ENCODE measurements around the gene LCLAT1.
"Not testable (repeated sequence)": the region's sequence is repeated elsewhere in the genome, so short reads cannot be mapped to it uniquely, and the experiment has no call there.

The LCLAT1 gene

DNA sequence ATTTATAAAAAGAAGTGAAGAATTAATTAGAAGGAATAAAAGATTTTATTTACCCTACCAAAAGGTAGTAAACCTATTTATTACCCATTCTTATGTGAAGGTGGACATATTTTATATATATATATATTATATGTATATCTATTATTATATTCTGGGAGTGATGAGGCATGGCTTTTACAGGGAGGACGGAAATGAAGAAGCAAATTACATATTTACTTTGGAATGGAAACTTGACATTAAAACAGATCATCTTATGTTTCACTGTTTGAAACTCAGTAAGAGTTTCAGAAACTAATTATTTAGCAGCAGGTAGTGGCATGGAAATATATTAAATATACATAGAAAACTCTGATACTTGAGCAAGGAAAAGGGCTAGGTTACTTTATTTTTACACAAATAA, 143.4 kb downstream of the LCLAT1 start:
- DNase-seq (ENCODE audit: low read depth) = no peak

- no peak for DNase-seq (ENCODE audit: low read depth)
Measured at GRCh38 chr2:30591186-30591585, 144.1 kb downstream of the LCLAT1 start.

DNA sequence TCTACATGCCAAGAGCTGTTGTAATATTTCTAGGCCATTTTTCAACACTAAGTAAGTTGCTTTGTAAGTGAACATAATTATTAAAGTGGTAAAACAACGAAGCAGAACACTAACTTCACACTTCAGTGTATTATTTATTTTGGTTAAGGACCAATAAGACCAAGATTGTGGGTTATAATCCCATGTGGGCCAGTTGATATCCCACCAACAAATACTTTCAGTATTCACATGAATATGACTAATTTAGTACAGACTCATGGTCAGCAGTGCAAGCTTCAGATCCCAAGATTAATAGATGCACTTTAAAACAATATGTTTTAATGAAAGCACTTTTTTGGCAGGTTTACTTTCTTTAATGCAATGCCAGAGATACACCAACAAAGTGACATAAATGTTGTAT, 154.3 kb downstream of the LCLAT1 start:
- DNase-seq (ENCODE audit: low read depth) = no peak

DNA sequence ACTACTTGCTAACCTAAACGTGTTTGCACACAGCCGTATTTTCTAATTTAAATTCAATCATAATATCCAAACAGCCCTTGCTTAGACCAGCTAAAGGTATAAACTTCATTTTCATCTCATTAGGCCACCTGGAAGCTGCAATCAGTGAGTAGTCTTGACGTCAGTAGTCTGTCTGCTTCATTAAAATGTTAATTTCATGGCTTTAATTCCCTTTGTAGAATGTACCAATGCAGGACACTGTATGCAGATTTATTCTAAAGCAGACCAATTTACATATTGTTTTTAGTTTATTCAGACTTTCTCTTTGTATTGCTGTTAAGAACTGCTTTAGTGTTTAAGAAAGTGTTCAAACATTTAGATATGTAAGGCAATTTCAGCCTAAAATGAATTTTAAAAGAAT, 158.2 kb downstream of the LCLAT1 start:
- DNase-seq (ENCODE audit: low read depth) = no peak

- DNase-seq (ENCODE audit: low read depth) = no peak
Measured at GRCh38 chr2:30608643-30609042, 161.6 kb downstream of the LCLAT1 start.

GRCh38 chr2:30611583-30611982, 164.5 kb downstream of the LCLAT1 start:
- DNase-seq (ENCODE audit: low read depth) = no peak

- no peak for DNase-seq (ENCODE audit: low read depth)
Measured at GRCh38 chr2:30612371-30612770, 165.3 kb downstream of the LCLAT1 start.

DNA sequence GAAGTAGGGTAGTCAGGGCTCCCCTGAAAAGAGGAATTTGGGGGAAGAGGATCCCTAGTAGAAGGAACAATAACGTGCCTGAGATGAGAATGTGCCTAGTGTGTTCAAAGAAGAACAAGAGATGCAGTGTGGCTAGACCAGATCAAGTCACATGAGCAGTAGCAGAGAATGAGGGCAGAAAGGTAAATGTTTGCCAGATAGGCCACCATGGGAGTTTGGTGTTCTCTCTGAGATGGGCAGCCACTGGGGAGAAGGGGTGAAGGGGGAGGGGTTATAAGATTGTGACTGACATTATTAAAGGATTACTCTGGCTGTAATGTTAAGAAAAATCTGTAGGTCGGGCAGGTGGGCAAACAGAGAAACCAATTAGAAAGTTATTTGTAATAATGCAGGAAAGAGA, 166.0 kb downstream of the LCLAT1 start:
- no peak for DNase-seq (ENCODE audit: low read depth)

GRCh38 chr2:30614227-30614626, 167.2 kb downstream of the LCLAT1 start:
- not testable (repeated sequence) for DNase-seq (ENCODE audit: low read depth)

DNA sequence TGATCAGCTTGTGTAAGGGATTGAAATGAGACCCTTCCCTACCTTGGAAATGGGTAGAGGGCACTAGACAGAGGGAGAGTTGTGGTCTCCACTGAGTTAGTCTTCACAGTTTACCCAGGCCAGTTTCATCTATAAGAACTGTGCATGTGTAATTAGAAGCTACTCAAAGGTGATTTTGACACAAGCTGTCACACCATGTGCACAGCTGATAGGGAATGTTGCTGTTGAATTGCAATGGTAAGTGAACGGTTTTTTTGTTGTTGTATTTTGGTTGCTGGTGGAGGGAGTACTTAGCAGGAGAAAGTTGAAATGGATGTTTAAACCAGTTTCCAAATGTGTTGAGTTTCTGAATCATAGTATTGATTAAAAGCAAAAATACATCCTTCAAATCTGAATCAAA, 168.9 kb downstream of the LCLAT1 start:
- no peak for DNase-seq (ENCODE audit: low read depth)

DNA sequence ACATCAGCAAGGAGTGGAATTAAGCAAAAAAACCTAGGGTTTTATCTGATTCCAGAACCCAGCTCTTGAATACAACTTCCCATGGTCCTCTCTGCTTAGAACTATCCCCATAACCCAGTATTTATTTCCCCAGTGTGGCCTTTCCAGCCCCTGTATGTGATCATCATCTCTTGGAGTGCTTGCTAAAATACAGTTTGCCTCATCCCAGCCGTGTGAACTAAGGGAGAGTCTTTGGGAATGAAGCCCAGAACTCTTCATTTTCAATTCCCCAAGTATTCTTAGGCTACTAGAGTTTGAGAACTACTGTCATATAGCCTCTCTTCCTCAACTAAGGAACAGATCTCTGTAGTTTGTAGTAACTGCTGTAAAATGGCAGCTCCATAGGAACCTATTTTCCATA, 173.1 kb downstream of the LCLAT1 start:
- DNase-seq (ENCODE audit: low read depth) = no peak

DNA sequence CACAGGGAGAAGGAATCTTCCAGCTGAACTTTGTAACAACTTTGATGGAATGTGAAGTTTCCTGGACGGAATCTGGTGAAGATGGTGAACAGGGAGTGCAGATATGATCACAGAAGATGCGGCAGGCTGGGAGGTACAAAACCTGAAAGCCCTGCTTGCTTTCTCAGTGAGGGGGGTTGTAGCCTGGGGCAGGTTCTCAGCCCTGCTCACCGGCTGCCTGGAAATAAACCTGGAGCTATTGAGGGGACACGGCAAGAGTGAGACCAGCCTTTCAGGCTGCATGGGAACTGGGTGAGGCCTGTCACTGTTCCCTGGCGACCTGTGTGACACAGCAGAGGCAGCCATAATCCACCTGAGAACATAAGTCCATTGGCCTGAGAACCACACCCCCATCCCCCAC, 174.8 kb downstream of the LCLAT1 start:
- DNase-seq (ENCODE audit: low read depth) = no peak

GRCh38 chr2:30622452-30622851, 175.4 kb downstream of the LCLAT1 start:
- DNase-seq (ENCODE audit: low read depth) = no peak

DNA sequence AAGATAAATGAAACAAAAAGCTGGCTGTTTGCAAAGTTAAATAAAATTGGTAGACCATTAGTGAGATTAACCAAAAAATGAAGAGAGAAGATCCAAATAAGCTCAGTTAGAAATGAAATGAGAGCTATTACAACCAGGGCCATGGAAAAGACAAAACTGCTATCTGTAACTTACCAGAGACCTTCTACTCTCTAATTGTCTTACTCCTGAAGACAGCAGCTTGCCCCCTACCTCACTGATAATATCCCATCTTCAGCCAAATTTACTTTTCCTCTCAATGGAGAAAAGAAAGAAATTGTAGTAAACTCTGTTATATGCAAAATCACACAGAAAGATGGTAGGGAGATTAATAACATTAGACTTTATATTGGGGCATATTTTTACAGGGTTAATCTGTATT, 178.2 kb downstream of the LCLAT1 start:
- DNase-seq (ENCODE audit: low read depth) = no peak

- DNase-seq (ENCODE audit: low read depth) = no peak
Measured at GRCh38 chr2:30625701-30626100, 178.7 kb downstream of the LCLAT1 start.

DNA sequence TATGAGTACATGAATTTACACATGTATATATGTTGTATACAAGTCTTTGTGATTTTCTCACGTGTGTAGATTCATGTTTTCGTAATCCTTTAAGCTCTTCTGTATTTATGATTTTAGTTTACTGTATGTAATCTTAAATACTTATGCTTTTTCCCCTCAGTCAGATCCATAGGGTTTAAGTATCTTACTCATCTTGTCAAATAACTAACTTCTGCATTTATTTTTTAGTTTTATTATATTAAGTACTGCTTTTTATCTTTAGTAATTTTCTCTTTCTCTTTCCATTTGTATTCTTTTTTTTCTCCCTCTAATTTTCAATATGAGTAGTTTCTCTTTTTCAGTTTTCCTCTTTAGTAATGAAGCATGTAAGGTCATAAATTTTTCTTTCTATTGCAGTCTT, 179.4 kb downstream of the LCLAT1 start:
- no peak for DNase-seq (ENCODE audit: low read depth)

DNA sequence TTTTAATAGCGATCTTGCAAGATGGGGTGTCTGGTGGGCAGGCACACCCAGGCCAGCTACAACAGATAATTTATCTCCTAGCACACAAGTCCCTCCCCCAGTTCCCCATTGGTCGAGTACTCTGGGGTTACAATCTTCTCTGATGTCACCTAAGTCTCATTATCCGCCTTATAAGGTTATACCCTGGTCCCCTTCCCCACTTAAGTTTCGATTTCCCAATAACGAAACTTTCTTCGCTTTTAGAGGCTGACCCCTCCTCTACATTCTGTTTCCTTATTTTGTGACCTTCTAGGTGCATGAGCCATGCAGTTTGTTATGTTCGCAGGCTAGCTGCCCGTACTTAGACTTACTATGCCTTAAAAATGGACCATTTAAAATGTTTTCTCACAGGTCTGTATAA, 180.1 kb downstream of the LCLAT1 start:
- no peak for DNase-seq (ENCODE audit: low read depth)

GRCh38 chr2:30628341-30628740, 181.3 kb downstream of the LCLAT1 start:
- DNase-seq (ENCODE audit: low read depth) = no peak

- no peak for DNase-seq (ENCODE audit: low read depth)
Measured at GRCh38 chr2:30629866-30630265, 182.8 kb downstream of the LCLAT1 start.

- no peak for DNase-seq (ENCODE audit: low read depth)
Measured at GRCh38 chr2:30631051-30631671, 184.1 kb downstream of the LCLAT1 start.

DNA sequence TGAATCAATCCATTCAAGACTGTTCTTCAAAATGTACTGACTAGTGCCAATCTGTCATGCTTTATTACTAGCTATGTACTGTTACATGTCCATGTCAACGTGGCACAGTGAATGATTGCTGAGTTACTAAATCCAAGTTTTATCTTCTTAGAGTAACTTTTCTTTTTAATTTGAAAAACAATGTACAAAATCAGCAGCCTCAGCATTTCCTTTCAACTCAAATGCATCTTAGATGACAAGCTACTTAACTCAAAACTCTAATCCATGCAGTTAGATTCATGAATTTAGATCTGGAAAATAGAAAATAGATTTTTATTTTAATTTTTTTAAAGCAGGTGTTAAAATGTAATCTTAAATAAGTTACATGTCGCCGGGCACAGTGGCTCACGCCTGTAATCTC, 186.0 kb downstream of the LCLAT1 start:
- DNase-seq (ENCODE audit: low read depth) = no peak

- no peak for DNase-seq (ENCODE audit: low read depth)
Measured at GRCh38 chr2:30636311-30636710, 189.3 kb downstream of the LCLAT1 start.

DNA sequence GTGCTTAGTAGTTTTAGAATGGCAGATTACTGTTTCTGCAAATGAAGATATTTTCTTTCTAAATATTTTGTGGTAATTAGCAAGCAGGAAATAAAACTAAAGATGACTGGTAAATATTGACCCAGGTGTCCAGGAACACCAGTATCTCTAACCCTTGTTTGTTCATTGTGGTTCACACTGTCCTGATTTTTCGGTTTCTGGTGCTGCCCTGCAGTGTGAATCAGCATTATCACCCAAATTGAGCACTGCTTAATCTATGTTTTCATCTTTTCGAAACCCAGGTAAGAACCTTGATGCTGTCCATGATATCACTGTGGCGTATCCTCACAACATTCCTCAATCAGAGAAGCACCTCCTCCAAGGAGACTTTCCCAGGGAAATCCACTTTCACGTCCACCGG, 192.8 kb downstream of the LCLAT1 start:
- no peak for DNase-seq (ENCODE audit: low read depth)

GRCh38 chr2:30641765-30642345, 194.8 kb downstream of the LCLAT1 start:
- DNase-seq (ENCODE audit: low read depth) = no peak

Measured in activated T-cell treated with anti-CD3 and anti-CD28 coated beads for 48 hours (primary cell).